OCI-LY1 (cell line): ENCODE results near the gene MCF2L2.

Experiments used
- H2AFZ ChIP-seq: fragments of 200-600 bp; sonication (generic), shearing (Covaris generic); 2 replicates; pipeline ENCODE4 v1.6.0; 2014; ENCODE audit warnings: antibody characterized with exemption, mild to moderate bottlenecking, low read length
- H3F3A ChIP-seq: fragments of 200-600 bp; sonication (generic), shearing (Covaris generic); 2 replicates; pipeline ENCODE4 v1.6.0; 2014; ENCODE audit warnings: mild to moderate bottlenecking, antibody characterized with exemption, low read length, moderate library complexity; ENCODE audit not compliant: insufficient read depth
- H3K27ac ChIP-seq: fragments of 200-600 bp; sonication (generic); 2 replicates; pipeline ENCODE4 v1.5.1; 2014; ENCODE audit warnings: low read length, mixed run types, mild to moderate bottlenecking, low read depth; ENCODE audit not compliant: poor library complexity, severe bottlenecking
- H3K27me3 ChIP-seq: fragments of 200-600 bp; sonication (generic); 2 replicates; pipeline ENCODE4 v1.6.0; 2014; ENCODE audit warnings: antibody characterized with exemption, mild to moderate bottlenecking, low read length, moderate library complexity; ENCODE audit not compliant: insufficient read depth
- H3K36me3 ChIP-seq: fragments of 200-600 bp; sonication (generic); 2 replicates; pipeline ENCODE4 v1.6.1; 2014; ENCODE audit warnings: mild to moderate bottlenecking, antibody characterized with exemption, low read length, moderate library complexity, mixed read lengths; ENCODE audit not compliant: insufficient read depth
- H3K4me1 ChIP-seq: fragments of 200-600 bp; sonication (generic); 2 replicates; pipeline ENCODE4 v1.5.1; 2014; ENCODE audit warnings: mild to moderate bottlenecking, low read length, moderate library complexity; ENCODE audit not compliant: insufficient read depth, severe bottlenecking
- H3K4me2 ChIP-seq: fragments of 200-600 bp; sonication (generic), shearing (Covaris generic); 2 replicates; pipeline ENCODE4 v1.6.1; 2014; ENCODE audit warnings: low read length
- H3K4me3 ChIP-seq: fragments of 200-600 bp; sonication (generic); 2 replicates; pipeline ENCODE4 v1.5.1; 2014; ENCODE audit warnings: low read length, low read depth, mild to moderate bottlenecking, mixed read lengths; ENCODE audit not compliant: poor library complexity, severe bottlenecking
- H3K79me2 ChIP-seq: fragments of 200-600 bp; shearing (Covaris generic); 2 replicates; pipeline ENCODE4 v1.6.1; 2016; ENCODE audit warnings: mixed run types, low read length, mixed read lengths; ENCODE audit not compliant: insufficient read depth
- H3K9ac ChIP-seq: fragments of 200-600 bp; sonication (generic), shearing (Covaris generic); 2 replicates; pipeline ENCODE4 v1.6.1; 2014; ENCODE audit warnings: mild to moderate bottlenecking, low read length, mixed read lengths
- H3K9me2 ChIP-seq: fragments of 200-600 bp; sonication (generic), shearing (Covaris generic); 2 replicates; pipeline ENCODE4 v1.6.1; 2014; ENCODE audit warnings: low read depth, mild to moderate bottlenecking, low read length, mixed read lengths
- H3K9me3 ChIP-seq: fragments of 200-600 bp; shearing (Covaris generic); 2 replicates; pipeline ENCODE4 v1.6.1; 2014; ENCODE audit warnings: low read length, mixed read lengths
- H4K20me1 ChIP-seq: fragments of 200-600 bp; sonication (generic), shearing (Covaris generic); 2 replicates; pipeline ENCODE4 v1.6.0; 2016; ENCODE audit warnings: mild to moderate bottlenecking, low read length; ENCODE audit not compliant: insufficient read depth
- CTCF ChIP-seq: fragments of 200-600 bp; sonication (generic), shearing (Covaris generic); IDR thresholded peaks from 2 replicates; pipeline ENCODE4 v1.5.1; 2017; ENCODE audit warnings: mild to moderate bottlenecking, antibody characterized with exemption, low read length, moderate library complexity, mixed read lengths
- EZH2 ChIP-seq: fragments of 200-600 bp; sonication (generic), shearing (Covaris generic); IDR thresholded peaks from 2 replicates; pipeline ENCODE4 v1.8.0; 2017; ENCODE audit warnings: borderline replicate concordance, mixed run types, mild to moderate bottlenecking, antibody characterized with exemption, low read length, moderate library complexity, mixed read lengths

MCF2L2 gene

GRCh38 chr3:183392186-183393034 is 36.0 kb downstream of the MCF2L2 start:
- no peak overlapping the region for H2AFZ ChIP-seq
- H3F3A ChIP-seq = no peaks in the 10 kb centered on the region
- H3K9me3 ChIP-seq = no peaks in the 10 kb centered on the region
- H3K9me2 ChIP-seq = no peaks in the 10 kb centered on the region
- no peak overlapping the region for H3K4me2 ChIP-seq
- H3K4me1 ChIP-seq = no peaks in the 10 kb centered on the region
- H4K20me1 ChIP-seq = no peaks in the 10 kb centered on the region
- H3K9ac ChIP-seq = no peak overlapping the region
- H3K79me2 ChIP-seq = no peaks in the 10 kb centered on the region
- 0 out of 2 replicates have a peak, but pooled peaks cover 3% of the 10 kb centered on the region for H3K27me3 ChIP-seq
- no peak overlapping the region for H3K27ac ChIP-seq
- no peaks in the 10 kb centered on the region for H3K36me3 ChIP-seq
- no peak for TF ChIP-seq CTCF
- no peak for TF ChIP-seq EZH2
- H3K4me3 ChIP-seq = no peak overlapping the region

GRCh38 chr3:183391460-183391859 is 37.0 kb downstream of the MCF2L2 start:
- Histone ChIP-seq H3K27ac (no peak overlapping the region), H3K4me3 (no peak overlapping the region), H2AFZ (no peak overlapping the region), H3K9ac (no peak overlapping the region), H4K20me1 (no peaks in the 10 kb centered on the region), H3F3A (no peaks in the 10 kb centered on the region), H3K4me1 (no peaks in the 10 kb centered on the region), H3K36me3 (no peaks in the 10 kb centered on the region), H3K4me2 (no peak overlapping the region), H3K9me3 (no peaks in the 10 kb centered on the region), H3K27me3 (0 out of 2 replicates have a peak, but pooled peaks cover 3% of the 10 kb centered on the region), H3K9me2 (no peaks in the 10 kb centered on the region), H3K79me2 (no peaks in the 10 kb centered on the region)
- no peak for TF ChIP-seq CTCF
- no peak for TF ChIP-seq EZH2

GRCh38 chr3:183390844-183391243 is 37.6 kb downstream of the MCF2L2 start:
- Histone ChIP-seq H3K4me3 (no peak overlapping the region), H3K4me1 (no peaks in the 10 kb centered on the region)
- TF ChIP-seq CTCF (no peak), EZH2 (no peak)

More at GRCh38 chr3:183390844-183391243, 37.6 kb downstream of the MCF2L2 start:
- Histone ChIP-seq H3F3A (no peaks in the 10 kb centered on the region), H3K9ac (no peak overlapping the region), H3K9me2 (no peaks in the 10 kb centered on the region), H3K4me2 (no peak overlapping the region), H3K9me3 (no peaks in the 10 kb centered on the region), H2AFZ (no peak overlapping the region), H4K20me1 (no peaks in the 10 kb centered on the region), H3K79me2 (no peaks in the 10 kb centered on the region), H3K27ac (no peak overlapping the region), H3K27me3 (0 out of 2 replicates have a peak, but pooled peaks cover 3% of the 10 kb centered on the region), H3K36me3 (no peaks in the 10 kb centered on the region)
